ENCODE results near the gene NFKB2. TPM values are rescaled to one million over a fixed set of nuclear protein-coding genes. Genes with fewer than 3 reads are reported as not detected.

Gene NFKB2
- total and polyA plus RNA-seq, 2 donors (not counting 1 experiment from before 2014, with no cell fraction given), result 255 to 398 TPM

DNA sequence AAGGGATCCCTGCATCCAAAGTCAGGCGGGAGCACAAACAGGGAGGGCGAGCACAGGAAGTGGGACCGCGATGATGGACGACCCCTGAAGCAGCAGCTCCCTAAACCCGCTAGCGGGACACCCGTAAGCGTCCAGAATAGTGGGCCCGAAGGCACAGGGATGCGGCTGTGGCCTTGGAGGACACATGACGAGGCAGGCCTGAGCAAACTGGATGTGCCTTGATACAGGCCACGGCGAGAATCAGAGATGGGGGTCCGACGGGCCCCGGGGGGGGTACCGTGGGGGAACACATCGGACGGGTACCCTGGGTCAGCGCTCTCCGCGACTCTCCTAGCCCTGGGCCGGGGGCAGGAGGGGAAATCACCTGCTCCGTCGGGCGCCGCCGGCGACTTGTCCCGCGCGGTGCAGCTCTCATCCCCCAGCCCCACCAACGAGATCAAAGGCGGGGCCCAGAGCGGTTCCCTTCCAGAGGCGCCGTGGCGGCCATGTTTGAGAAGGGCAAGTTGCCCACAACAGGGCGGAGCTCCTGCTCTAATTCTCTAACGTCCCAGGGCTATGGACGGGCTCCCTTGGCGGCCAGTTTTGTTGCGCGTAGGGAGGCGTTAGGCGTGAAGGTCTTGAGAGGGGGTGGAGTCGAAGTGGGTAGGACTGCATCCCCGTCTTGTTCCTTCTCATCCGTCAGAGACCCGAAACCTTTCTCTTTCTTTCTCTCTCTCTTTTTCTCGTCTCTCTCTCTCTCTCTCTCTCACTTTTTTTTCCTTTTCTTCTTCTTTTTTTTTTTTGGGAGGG, 36.9 kb downstream of the NFKB2 start, which contains the start of gene CUEDC2:
Gene CUEDC2 (minus strand): TSS at position 413 of the 789 bp plus-strand sequence. CDS start 7,386 bp downstream, outside the sequence.
- Mint-ChIP-seq H3K27me3 (no peaks in the 10 kb centered on the region), H3K9me3 (ENCODE audit: insufficient read depth) (no peaks in the 10 kb centered on the region), H3K27ac (peak within 1 kb of the TSS; percentile 91), H3K4me3 (peak within 1 kb of the TSS; percentile 96), H3K4me1 (peaks cover 37% of the 10 kb centered on the region)
- intact Hi-C loops (cut with micrococcal nuclease), result loop anchor here (1.0 kb wide), 5 partner anchors 11 to 187 kb away; partner anchors contain the start of genes ACTR1A and GBF1
- H3K9ac ChIP-seq (ENCODE audit: low read length), result peak within 1 kb of the TSS; percentile 88
- H4K20me1 ChIP-seq (ENCODE audit: control insufficient read depth, insufficient read depth, low read length, poor library complexity, severe bottlenecking), result no peaks in the 10 kb centered on the region
- H3K4me2 ChIP-seq (replicated peaks; ENCODE audit: low read depth, low read length, poor library complexity, severe bottlenecking), result peak within 1 kb of the TSS; percentile 90
- H2AFZ ChIP-seq (ENCODE audit: insufficient read depth, low read depth, low read length, poor library complexity, severe bottlenecking), result peak within 1 kb of the TSS; percentile 95
- H3K4me3 ChIP-seq (ENCODE audit: control extremely low read depth in 1 of 5, extremely low read depth in 1 of 5, insufficient read depth in 1 of 5, low read depth in 2 of 5, low read length in 4 of 5), result peak within 1 kb of the TSS; percentile 54 to 93 (median 90)
- peak; percentile 98 for ATAC-seq (ENCODE audit: low read depth)
- no peaks in the 10 kb centered on the region for H3K9me3 ChIP-seq (ENCODE audit: control extremely low read depth in 1 of 3, control insufficient read depth in 2 of 3, insufficient read depth in 1 of 3, low read length in 2 of 3)
- H3K36me3 ChIP-seq (replicated peaks in 1 of 2; ENCODE audit: control extremely low read depth in 1 of 2, control insufficient read depth in 1 of 2, extremely low read depth in 1 of 2, insufficient read depth in 2 of 2, low read length in 1 of 2), result no peaks in the 10 kb centered on the region
- H3K79me2 ChIP-seq (ENCODE audit: control insufficient read depth, insufficient read depth, low read length), result peaks cover 11% of the 10 kb centered on the region
- under 1% methylated on average over 43 of the region's 52 CpGs for WGBS (ENCODE audit: insufficient coverage)
- peaks cover 26 to 42% of the 10 kb centered on the region in 2 donors for H3K4me1 ChIP-seq (ENCODE audit: control insufficient read depth in 2 of 2, insufficient read depth in 2 of 2, low read length in 2 of 2)
- DNase-seq, result peak; percentile 96
- CTCF ChIA-PET, result interaction anchor here (0.9 to 2.4 kb wide), 8 partner anchors 11 to 203 kb away, joined by 3 to 22 read pairs (median 10); partner anchors contain the start of genes C10orf95, FBXL15 and NFKB2
- POLR2A ChIA-PET, result interaction anchor here (0.6 to 3.8 kb wide), 12 partner anchors 11 to 214 kb away, joined by 3 to 32 read pairs (median 6); partner anchors contain the start of genes ACTR1A, C10orf95, FBXL15 and NFKB2
- H3K27ac ChIP-seq (ENCODE audit: low read length in 2 of 2), result peak within 1 kb of the TSS; percentile 28 to 75
- H3K27me3 ChIP-seq (replicated peaks in 1 of 4; ENCODE audit: control extremely low read depth in 1 of 4, control insufficient read depth in 3 of 4, insufficient read depth in 4 of 4, low read length in 3 of 4), result no peaks in the 10 kb centered on the region
- TF ChIP-seq CTCF (IDR thresholded peaks at IDR 0.05) (no peak), EZH2 (IDR thresholded peaks at IDR 0.05; ENCODE audit: borderline replicate concordance, insufficient read depth, low read depth, low read length, poor library complexity, severe bottlenecking) (no peak)
